HEK293 (cell line): Measurements from ENCODE around the gene CASP8AP2.

Source experiments
- CTCF ChIA-PET: fragments of 350-600 bp; formaldehyde crosslinking; extraction: SDS; loops from one replicate; lab custom pipeline; 2021; ENCODE audit warnings: antibody characterized with exemption; lab: Yijun Ruan, JAX
- POLR2A ChIA-PET: fragments of 300-600 bp; formaldehyde crosslinking; extraction: SDS; loops from one replicate; lab custom pipeline; 2020; ENCODE audit warnings: antibody characterized with exemption, inconsistent platforms; lab: Yijun Ruan, JAX
- H3K27ac ChIP-seq: fragments of 200-500 bp; sonication (Bioruptor generic); 2 replicates; pipeline ENCODE4 v1.5.1; 2014; ENCODE audit warnings: low read depth, low read length, control low read depth, inconsistent platforms; ENCODE audit errors: extremely low read depth
- H3K36me3 ChIP-seq, 2 experiments: fragments of 200-500 bp in 1 of 2; sonication (Bioruptor generic) in 1 of 2; 1 replicate in 1 of 2; 2 replicates in 1 of 2; pipeline ENCODE4 v1.5.1; 2014 to 2017; ENCODE audit warnings: inconsistent platforms in 2 of 2, low read length in 2 of 2; ENCODE audit not compliant: control insufficient read depth in 2 of 2, insufficient read depth in 1 of 2
- H3K4me1 ChIP-seq: fragments of 200-500 bp; sonication (Bioruptor generic); 2 replicates; pipeline ENCODE4 v1.5.1; 2014; ENCODE audit warnings: mild to moderate bottlenecking, low read length, inconsistent platforms; ENCODE audit not compliant: control insufficient read depth, insufficient read depth
- H3K4me3 ChIP-seq: 2 replicates; pipeline ENCODE4 v1.5.1; 2011; ENCODE audit warnings: low read depth, mild to moderate bottlenecking, control low read depth, low read length, moderate library complexity
- H3K9me3 ChIP-seq: fragments of 200-500 bp; sonication (Bioruptor generic); 2 replicates; pipeline ENCODE4 v1.5.1; 2014; ENCODE audit warnings: low read depth, low read length, inconsistent platforms; ENCODE audit not compliant: control insufficient read depth, insufficient read depth
- BCL11B ChIP-seq: fragments of 450-650 bp; formaldehyde crosslinking; IDR thresholded peaks from 2 replicates; pipeline ENCODE4 v1.5.1; 2016; ENCODE audit warnings: low read depth, missing biosample characterization, missing genetic modification characterization
- CTCF ChIP-seq: fragments of 450-650 bp; formaldehyde crosslinking; IDR thresholded peaks from 2 replicates; pipeline ENCODE4 v1.5.1; 2016; ENCODE audit warnings: missing biosample characterization, missing genetic modification characterization
- ELK4 ChIP-seq: IDR thresholded peaks from 2 replicates; pipeline ENCODE4 v1.6.1; 2011; ENCODE audit warnings: mild to moderate bottlenecking, low read depth, low read length, borderline replicate concordance
- PRDM10 ChIP-seq: fragments of 450-650 bp; formaldehyde crosslinking; IDR thresholded peaks from 2 replicates; pipeline ENCODE4 v1.5.1; 2016; ENCODE audit warnings: missing biosample characterization, missing genetic modification characterization
- SETDB1 ChIP-seq: IDR thresholded peaks from one replicate; pipeline ENCODE4 v1.6.1; 2017; ENCODE audit warnings: mild to moderate bottlenecking, low read length, moderate library complexity, mixed read lengths; ENCODE audit not compliant: insufficient read length
- ZNF157 ChIP-seq: fragments of 450-650 bp; formaldehyde crosslinking; IDR thresholded peaks from 2 replicates; pipeline ENCODE4 v1.5.1; 2016; ENCODE audit warnings: missing biosample characterization, missing genetic modification characterization
- ZNF2 ChIP-seq: fragments of 450-650 bp; formaldehyde crosslinking; IDR thresholded peaks from 2 replicates; pipeline ENCODE4 v1.5.1; 2016; ENCODE audit warnings: missing biosample characterization, missing genetic modification characterization
- ZNF223 ChIP-seq: fragments of 450-650 bp; formaldehyde crosslinking; IDR thresholded peaks from 2 replicates; pipeline ENCODE4 v1.5.1; 2016; ENCODE audit warnings: missing biosample characterization, missing genetic modification characterization
- ZNF280D ChIP-seq: fragments of 450-650 bp; formaldehyde crosslinking; IDR thresholded peaks from 2 replicates; pipeline ENCODE4 v1.5.1; 2016; ENCODE audit warnings: missing biosample characterization, missing genetic modification characterization
- ZNF324 ChIP-seq: fragments of 450-650 bp; formaldehyde crosslinking; IDR thresholded peaks from 2 replicates; pipeline ENCODE4 v1.5.1; 2016; ENCODE audit warnings: missing biosample characterization, missing genetic modification characterization
- ZNF354C ChIP-seq: fragments of 450-650 bp; formaldehyde crosslinking; IDR thresholded peaks from 2 replicates; pipeline ENCODE4 v1.5.1; 2016; ENCODE audit warnings: missing biosample characterization, missing genetic modification characterization, low read depth, borderline replicate concordance
- ZNF514 ChIP-seq: fragments of 450-650 bp; formaldehyde crosslinking; IDR thresholded peaks from 2 replicates; pipeline ENCODE4 v1.5.1; 2016; ENCODE audit warnings: missing biosample characterization, missing genetic modification characterization
- ZNF560 ChIP-seq: fragments of 450-650 bp; formaldehyde crosslinking; IDR thresholded peaks from 2 replicates; pipeline ENCODE4 v1.5.1; 2017; ENCODE audit warnings: missing biosample characterization, missing genetic modification characterization, borderline replicate concordance
- ZNF571 ChIP-seq: fragments of 450-650 bp; formaldehyde crosslinking; IDR thresholded peaks from 2 replicates; pipeline ENCODE4 v1.5.0; 2017; ENCODE audit warnings: missing biosample characterization, missing genetic modification characterization
- ZNF580 ChIP-seq: fragments of 450-650 bp; formaldehyde crosslinking; IDR thresholded peaks from 2 replicates; pipeline ENCODE4 v1.5.1; 2016; ENCODE audit warnings: missing biosample characterization, missing genetic modification characterization
- ZNF621 ChIP-seq: fragments of 450-650 bp; formaldehyde crosslinking; IDR thresholded peaks from 2 replicates; pipeline ENCODE4 v1.5.1; 2017; ENCODE audit warnings: missing biosample characterization, missing genetic modification characterization
- ZNF670 ChIP-seq: fragments of 450-650 bp; formaldehyde crosslinking; IDR thresholded peaks from 2 replicates; pipeline ENCODE4 v1.5.1; 2016; ENCODE audit warnings: missing biosample characterization, missing genetic modification characterization, low read depth

CASP8AP2 gene

GRCh38 chr6:89858041-89858440, 28.4 kb downstream of the CASP8AP2 start (continued):
- no peak for TF ChIP-seq ZNF324
- TF ChIP-seq ZNF514 (tag by site-specific recombination) = no peak
- TF ChIP-seq, all 188 proteins: peak for 0

- TF ChIP-seq ZNF621 (tag by site-specific recombination) (no peak), ZNF157 (no peak), ZNF354C (no peak), ZNF223 (no peak), ELK4 (no peak), ZNF560 (tag by site-specific recombination) (no peak), ZNF280D (tag by site-specific recombination) (no peak), ZNF2 (tag by site-specific recombination) (no peak), SETDB1 (no peak), ZNF670 (tag by site-specific recombination) (no peak), BCL11B (tag by site-specific recombination) (no peak), PRDM10 (no peak), ZNF571 (tag by site-specific recombination) (no peak), ZNF580 (tag by site-specific recombination) (no peak), CTCF (no peak)
- CTCF ChIA-PET = no interaction called here
- no peaks in the 10 kb centered on the region for H3K9me3 ChIP-seq
- H3K4me3 ChIP-seq = no peak overlapping the region
- H3K4me1 ChIP-seq = no peaks in the 10 kb centered on the region
- POLR2A ChIA-PET = no interaction called here
- no peak overlapping the region for H3K27ac ChIP-seq
- peaks cover 78 to 95% of the 10 kb centered on the region in 2 experiments for H3K36me3 ChIP-seq
These were observed 30.1 kb downstream of the CASP8AP2 start for GRCh38 chr6:89859744-89860143.
